NB4 (cell line): ENCODE measurements around the gene SIK2.

ENCODE experiments used
- CTCF ChIP-seq: IDR thresholded peaks from one replicate; pipeline ENCODE4 v1.5.1; 2012; ENCODE audit warnings: low read depth, low read length
- MYC ChIP-seq: IDR thresholded peaks from 2 replicates; pipeline ENCODE4 v1.6.1; 2011; ENCODE audit warnings: low read depth, low read length
- POLR2A ChIP-seq: IDR thresholded peaks from 2 replicates; pipeline ENCODE4 v1.6.1; 2011; ENCODE audit warnings: mild to moderate bottlenecking; ENCODE audit not compliant: insufficient read length; ENCODE audit errors: extremely low read depth
- TF ChIP-seq, protein P1 (sequence below): IDR thresholded peaks from 2 replicates; pipeline ENCODE4 v1.6.1; 2011; ENCODE audit warnings: low read depth, low read length

GRCh38 chr11:111561791-111562325 is 40.4 kb upstream of the SIK2 start:
- TF ChIP-seq CTCF, result no peak
- TF ChIP-seq MYC, result no peak
- TF ChIP-seq POLR2A, result no peak
- TF ChIP-seq, protein P1, sequence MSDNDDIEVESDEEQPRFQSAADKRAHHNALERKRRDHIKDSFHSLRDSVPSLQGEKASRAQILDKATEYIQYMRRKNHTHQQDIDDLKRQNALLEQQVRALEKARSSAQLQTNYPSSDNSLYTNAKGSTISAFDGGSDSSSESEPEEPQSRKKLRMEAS, result no peak
